Measurements from ENCODE around the gene ADAMTSL5.
"Not testable (repeated sequence)": the region's sequence is repeated elsewhere in the genome, so short reads cannot be mapped to it uniquely, and the experiment has no call there.

ADAMTSL5 gene

DNA sequence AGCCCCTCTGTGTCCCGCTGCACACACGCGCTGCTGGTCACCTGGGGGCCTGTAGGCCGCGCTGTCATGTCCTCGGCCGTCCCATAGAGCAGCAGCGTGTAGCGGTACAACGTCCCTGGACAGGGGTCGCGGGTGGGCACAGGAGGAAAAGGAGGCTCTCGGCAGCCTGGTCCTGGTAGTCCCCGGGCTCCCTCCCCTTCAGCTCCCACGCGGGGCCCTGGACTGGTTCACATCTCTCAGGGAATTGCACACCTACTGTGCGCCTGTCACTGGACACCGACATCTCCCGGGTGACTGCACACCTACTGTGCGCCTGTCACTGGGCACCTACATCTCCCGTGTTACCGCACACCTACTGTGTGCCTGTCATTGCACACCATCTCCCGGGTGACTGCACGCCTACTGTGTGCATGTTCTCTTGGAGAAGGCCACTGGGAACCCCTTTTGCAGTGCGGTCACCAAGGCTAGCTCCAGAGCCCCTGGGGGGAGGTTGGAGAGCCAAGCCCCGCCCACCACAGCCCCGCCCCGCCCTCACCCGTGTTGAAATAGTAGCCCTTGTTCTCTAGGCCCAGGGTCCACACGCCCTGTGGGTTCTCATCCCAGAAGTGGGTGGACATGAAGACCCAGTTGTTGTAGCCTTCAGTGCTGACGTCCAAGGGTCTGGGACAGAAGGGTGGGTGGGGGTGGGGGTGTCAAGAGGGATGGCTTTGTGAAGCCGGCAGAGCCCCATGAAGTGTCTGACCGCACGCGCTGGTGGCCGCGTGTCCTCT is 30.3 kb downstream of the ADAMTSL5 start:
- in situ Hi-C loops (cut with MboI; ENCODE audit: low sequenced_read_pairs) = no loop called here

DNA sequence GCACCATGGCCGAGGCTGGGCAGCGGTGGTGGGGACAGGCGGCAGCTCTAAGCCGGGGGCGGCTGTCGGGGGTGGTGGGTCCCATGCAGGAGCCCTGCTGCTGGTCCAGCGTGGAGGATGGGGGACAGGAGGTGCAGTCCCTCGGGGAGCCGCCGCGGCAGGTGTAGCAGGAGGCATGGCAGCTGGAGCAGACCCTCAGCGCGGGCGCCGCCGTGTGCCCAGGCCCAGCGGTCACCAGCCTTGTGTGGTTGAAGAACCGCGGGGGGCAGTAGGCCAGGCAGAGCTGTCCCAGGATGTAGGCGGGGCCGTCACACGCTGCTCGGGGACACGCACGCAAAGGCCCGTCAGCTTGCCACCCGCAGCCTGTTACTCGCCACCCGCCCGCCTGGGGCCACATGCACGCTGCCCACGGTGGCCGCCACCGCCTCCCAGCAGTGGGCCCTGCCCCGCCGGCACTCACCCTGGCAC is 30.9 kb downstream of the ADAMTSL5 start:
- in situ Hi-C loops (cut with MboI; ENCODE audit: low sequenced_read_pairs) = no loop called here

DNA sequence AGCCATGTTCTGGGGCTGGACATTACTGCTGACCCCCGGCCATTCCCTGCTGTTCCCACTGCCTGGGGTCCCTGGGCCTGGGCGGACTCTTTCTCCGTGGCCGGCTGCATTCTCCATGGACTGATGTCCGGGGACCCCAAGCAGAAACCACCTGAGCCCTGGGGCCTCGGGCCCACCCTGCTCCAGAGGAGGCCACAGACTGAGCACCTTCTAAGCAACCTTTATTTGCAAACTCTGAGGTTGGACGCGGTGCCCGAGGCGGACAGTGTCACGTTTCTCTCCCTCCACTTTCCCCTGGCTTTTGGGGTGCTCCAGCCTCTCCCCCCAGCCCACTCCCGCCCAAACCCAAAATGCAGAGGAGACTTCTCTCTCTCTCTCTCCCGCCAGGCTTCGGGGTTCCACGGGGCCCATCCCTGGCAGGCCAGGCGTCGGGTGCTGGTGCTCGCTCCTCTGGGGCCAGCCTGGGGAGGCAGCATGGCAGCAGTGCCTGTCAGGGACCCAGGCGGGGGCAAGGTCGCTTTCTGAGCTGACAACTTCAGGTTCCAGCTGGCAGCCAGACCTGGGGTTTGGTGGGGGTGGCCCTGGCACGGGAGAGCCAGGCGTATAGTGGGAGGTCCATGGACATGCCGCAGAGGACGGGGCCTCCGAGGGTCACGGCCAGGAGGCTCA is 31.5 kb downstream of the ADAMTSL5 start:
- in situ Hi-C loops (cut with MboI; ENCODE audit: low sequenced_read_pairs) = no loop called here

DNA sequence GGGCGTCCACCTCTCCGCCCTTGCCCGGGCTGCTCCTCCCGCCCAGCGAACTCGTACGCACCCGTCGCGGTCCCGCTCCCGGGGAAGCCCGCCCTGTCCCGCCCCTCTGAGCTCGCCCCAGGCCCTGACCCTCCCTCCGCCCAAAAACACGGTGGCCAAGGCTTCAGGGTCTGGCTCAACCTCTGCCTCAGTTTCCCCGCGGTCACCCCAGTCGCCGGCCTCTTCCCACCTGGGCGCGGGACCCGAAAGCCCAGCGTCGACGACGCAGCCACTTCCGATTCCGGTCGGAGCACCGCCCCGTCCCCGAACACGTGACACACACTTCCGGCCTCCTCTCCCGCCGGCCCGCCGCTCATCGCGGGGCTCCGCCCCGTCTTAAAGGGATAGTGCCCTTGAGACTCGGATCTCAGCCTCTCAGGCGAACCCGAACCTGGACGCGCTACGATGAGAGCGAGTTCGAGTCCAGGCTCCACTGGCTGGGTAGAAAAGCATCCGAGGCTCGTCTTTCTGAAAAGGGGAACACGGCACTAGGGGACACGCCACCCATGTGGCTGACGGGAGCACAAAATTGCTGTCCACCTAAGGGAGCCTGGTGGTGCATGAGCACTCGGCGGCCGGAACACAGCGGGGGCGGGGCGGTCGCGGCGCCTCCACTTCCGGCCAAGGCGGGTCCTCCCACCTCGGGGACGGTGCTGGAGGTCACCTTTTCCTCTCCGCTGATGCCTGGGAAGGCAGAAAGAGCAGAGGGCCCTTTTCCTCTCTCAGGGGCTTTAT is 33.7 kb downstream of the ADAMTSL5 start, which contains the start of gene C19orf25:
Gene C19orf25 (minus strand): TSS at position 282 of the 774 bp plus-strand sequence. CDS start 312 bp downstream, outside the sequence.
- in situ Hi-C loops (cut with MboI; ENCODE audit: low sequenced_read_pairs) = no loop called here

DNA sequence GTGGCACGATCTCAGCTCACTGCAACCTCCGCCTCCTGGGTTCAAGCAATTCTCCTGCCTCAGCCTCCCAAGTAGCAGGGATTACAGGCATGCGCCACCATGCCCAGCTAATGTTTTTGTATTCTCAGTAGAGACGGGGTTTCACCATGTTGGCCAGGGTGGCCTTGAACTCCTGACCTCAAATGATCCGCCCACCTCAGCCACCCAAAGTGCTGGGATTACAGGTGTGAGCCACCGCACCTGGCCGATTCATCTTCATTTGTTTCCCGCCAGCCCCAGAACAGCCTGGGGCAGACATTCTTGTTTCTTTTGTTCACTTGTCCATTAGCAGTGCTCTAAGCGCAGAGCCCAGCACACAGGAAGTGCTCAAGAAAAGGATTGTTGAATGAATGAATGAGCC is 35.8 kb downstream of the ADAMTSL5 start:
- in situ Hi-C loops (cut with MboI; ENCODE audit: low sequenced_read_pairs) = not testable (repeated sequence)

DNA sequence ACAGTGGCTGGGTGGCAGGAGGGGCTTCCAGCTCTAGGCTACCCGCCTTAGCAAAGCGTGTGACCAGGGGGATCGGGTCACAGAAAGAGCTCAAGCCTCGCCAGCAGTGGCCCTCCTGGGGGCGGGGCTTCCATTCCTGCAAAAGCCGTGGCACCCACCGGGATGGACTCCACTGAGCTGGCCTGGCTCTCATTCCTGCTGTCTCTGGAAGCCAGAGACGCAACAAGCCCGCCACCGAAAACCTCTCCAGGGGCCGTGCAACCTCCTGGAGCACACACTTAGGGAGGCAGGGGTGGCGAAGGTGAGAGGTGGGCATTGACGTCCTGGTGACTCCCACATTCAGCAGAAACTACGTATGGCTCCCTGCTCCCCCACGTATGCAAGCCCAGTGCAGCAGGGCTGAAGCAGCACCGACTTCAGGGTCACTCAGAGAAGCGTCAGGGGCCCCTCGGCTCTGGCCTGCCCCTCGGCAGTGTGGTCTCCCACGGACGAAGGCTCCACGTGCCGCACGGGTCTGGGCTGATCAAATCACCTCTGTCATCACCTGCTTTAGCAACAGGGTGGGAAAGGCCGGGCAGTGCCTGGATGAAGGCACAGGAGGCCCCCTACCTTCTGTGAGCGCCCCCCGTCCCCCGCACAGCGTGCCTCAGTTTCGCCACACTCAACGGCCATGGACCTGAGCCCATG is 36.9 kb downstream of the ADAMTSL5 start:
- in situ Hi-C loops (cut with MboI; ENCODE audit: low sequenced_read_pairs) = no loop called here

DNA sequence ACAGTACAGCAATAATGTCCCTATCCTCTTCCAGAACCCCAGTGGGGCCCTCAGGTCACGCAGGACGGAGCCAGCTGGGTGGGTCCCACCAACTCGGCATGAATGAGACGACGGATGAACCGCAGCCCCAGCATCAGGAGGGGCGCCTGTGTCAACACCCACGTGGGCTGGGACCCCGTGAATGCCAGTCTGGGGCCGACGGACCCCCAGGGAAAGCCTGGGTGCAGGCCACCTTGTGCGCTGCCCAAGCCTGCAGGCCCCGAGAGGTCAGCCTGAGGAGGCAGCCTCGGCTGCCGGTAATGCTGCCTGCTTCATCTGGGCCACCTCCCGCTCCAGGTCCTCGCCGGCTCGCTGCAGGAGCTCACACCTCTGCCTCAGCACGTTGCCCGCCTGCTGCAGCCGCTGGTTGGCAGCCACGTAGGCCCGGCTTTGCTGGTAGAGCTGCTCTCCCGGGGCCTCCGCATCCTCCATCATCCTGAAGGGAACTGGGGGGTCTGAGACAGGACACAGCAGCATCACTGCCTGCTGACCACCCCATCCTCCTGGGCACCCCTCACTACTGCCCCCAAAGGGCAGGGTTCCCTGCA is 38.0 kb downstream of the ADAMTSL5 start:
- in situ Hi-C loops (cut with MboI; ENCODE audit: low sequenced_read_pairs) = no loop called here

DNA sequence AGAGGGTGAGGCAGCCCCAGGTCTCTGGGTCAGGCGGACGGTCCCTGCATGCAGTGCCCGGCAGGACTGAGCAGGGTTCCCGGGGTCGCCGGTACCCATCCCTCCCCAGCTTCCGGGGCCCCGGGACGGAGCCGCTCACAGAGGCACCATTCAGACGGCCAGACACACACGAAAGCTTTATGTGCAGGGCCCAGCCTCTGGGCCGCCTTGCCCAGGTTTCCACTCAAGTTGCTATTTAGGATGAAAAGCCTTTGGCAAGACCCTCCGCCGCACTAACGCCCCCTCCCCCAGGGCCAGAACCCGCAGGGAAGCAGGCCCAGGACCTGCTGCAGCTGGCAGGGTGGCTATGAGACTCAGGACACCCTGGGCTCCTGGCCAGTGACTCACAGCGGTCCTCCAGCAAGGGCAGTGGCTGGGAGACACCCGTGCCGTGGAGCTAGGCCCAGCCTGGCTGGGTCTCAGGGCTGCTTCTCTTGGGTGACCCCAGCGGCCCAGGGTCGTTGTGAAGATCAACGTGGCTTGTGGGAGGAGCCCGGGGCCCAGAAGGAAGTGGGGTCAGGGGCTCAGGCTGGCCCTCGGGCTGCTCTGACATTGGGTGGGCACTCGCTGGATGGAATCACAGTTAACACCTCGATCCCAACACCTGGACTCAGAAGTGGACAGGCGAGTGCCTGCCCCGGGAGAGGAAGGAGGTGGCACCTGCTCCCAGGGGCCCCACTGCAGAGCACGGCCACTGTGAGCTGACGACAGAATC is 38.6 kb downstream of the ADAMTSL5 start:
- in situ Hi-C loops (cut with MboI; ENCODE audit: low sequenced_read_pairs) = no loop called here

DNA sequence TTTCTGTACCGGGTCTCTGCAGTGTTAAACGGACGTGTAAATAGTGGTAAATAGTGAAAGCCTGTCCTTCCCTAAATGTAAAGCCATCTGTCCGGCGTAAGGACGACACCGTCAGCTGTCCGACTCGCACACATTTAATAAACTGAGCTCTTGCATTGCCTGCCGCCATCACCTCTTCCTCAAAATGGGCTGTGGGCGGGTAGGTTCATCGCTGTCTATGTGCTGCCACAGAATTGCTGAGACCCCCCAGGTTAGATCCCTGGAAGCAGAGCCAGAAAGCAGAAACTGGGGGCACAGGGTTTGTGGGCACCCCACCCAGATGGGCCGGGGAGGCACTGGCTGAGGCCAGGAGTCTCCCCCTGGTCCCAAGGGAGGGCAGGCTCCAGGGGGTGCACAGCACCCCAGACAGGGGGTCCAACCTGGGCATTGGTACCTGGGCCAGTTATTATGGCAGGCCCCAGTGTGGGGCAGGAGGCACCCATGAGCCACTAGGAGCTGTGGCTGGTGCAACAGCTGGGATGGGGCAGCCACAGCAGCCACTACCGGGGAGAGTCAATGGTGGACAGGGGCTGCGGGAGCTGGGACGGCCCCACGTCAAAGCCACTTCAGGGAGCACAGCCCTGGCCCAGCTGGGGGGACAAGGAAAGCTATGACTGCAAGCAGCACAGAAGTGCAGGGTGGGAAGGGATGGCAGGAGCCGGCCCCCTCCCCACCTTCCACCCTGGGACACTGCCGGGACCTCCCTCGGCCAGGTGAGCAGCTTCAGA is 39.6 kb downstream of the ADAMTSL5 start:
- in situ Hi-C loops (cut with MboI; ENCODE audit: low sequenced_read_pairs) = no loop called here

DNA sequence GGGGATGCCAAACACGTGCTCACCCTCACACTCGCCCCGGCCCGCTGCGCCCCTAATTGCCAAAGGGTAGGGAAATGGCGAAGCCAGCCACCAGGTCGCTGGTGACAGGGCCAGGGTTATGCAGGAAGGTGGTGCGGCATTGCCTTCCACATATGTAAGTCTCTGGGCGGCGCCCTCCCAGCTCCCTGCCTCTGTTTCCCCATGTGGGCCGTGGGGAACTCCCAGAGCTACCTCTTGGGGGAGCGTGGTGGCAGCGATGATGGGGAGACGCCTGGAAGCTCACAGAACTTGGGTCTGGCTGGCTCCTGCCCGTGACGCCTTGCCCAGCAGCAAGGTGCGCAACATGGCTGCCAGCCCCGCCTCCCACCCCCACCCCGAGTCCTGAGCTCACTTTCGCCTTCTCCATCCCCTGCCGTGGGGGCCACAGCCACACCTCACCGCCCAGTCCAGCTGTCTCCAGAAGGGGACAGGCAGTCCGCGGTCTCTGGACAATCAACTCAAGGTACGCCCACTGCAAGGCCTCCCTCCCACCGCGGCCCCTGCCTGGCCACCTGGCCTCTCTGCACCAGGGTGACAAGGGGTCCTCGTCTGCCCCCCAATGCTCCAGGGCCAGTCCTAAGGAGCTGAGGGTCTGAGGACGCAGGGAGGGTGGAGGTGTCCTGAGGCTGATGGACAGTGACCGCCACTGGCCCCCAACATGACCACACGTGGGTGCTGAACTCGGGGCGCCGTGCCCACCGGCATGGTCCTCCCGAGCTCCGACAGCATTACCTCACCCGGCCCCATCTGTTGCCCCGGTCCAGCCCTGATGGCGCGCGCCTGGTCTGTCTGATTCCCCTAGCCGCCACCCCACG is 40.4 kb downstream of the ADAMTSL5 start:
- in situ Hi-C loops (cut with MboI; ENCODE audit: low sequenced_read_pairs) = no loop called here

DNA sequence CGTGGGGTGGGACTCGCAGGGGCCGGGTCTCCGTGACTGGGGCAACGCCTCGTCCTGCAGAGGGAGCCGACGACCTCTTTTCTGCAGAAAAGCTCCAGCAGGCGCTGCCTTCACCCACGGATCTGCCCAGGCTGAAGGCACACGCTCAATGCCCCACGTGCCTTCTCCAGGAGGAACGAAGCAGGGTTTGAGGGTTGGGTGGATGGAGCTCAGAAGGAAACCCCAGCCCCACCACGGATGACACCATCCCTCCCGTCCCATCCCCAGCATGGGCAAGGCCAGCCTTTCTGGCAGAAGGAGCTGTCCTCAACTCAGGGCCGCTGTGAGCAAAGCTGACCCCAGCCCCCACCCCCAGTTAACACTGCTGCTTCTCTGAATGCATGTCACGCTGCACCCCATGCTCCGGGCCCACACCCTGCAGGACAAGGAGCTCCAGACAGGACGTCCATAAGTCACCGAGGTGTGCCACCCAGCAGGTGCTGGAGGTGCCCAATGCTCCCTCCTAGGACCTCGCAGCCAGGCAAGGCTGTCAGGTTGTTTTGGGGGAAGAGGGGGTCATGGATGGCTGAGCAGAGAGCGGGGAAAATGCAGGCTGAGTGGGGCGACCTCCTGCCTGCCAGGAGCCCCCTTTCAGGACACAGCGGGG is 41.2 kb downstream of the ADAMTSL5 start:
- in situ Hi-C loops (cut with MboI; ENCODE audit: low sequenced_read_pairs) = no loop called here

DNA sequence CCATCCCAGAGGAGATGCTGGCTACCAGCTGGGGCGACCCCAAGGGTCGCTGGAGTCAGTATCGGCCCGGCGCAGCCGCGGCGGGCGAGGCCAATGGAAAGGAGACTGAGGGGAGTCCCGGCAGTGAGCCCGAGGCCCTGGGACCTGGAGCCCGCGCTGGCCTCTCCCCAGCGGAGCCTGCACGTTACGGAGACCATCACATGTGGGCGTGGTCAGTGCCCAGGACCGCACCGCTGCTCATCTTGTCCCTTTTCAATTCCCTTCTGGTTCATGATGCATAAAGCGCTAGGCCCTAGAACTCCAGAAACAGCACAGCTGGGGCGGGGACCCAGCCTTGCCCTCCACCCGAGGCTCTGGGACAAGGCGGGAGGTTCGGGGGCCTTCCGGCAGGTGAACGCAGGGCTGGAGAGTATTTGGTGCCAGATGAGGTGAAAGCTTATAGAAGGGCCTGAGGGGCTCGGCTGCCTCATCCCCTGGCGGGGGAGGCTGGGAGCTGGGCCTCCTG is 41.8 kb downstream of the ADAMTSL5 start:
- in situ Hi-C loops (cut with MboI; ENCODE audit: low sequenced_read_pairs) = no loop called here

DNA sequence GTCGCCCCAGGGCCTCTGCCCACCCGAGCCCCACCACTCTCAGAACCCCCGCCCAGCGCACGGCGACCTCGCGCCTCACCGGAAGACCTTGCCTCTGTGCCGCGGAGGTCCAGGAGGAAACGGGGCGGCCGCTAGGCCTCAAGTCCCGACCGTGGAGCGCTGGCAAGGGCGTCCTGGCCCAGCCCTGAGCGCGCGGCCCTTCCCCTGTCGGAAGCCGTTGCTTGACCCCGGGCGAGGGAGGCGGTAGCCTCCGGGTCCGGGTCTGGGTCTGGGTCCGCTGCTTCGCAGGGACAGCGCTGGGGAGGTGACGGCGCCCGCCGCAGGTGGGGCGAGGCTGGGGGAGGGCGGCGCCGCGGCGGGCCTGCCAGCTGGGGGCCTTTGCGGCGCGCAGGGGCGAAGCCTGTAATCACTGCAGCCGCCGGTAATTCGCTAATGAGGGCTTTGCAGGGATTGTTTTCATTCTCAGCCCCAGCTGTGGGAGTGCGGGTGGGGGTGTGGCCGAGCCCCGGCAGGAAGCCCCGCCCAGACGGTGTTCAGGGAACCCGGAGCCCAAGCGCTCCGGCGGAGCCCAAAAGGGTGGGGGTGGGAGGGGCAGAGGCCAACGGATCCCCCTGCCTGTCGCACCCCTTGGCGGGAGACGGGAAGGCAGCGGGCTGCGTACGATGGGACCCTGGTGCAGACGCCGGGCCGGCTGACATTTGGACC is 42.4 kb downstream of the ADAMTSL5 start:
- in situ Hi-C loops (cut with MboI; ENCODE audit: low sequenced_read_pairs) = no loop called here

DNA sequence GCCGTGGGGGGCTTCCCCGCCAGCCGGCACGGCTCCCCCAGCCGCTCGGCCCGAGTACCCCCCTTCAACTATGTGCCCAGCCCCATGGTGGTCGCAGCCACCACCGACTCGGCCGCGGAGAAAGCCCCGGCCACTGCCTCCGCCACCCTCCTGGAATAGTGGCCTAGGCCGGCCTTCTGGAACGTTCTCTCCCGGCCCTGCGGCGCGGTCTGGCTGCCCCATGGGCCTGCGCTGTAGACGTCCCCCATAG is 42.8 kb downstream of the ADAMTSL5 start:
- in situ Hi-C loops (cut with MboI; ENCODE audit: low sequenced_read_pairs) = no loop called here

DNA sequence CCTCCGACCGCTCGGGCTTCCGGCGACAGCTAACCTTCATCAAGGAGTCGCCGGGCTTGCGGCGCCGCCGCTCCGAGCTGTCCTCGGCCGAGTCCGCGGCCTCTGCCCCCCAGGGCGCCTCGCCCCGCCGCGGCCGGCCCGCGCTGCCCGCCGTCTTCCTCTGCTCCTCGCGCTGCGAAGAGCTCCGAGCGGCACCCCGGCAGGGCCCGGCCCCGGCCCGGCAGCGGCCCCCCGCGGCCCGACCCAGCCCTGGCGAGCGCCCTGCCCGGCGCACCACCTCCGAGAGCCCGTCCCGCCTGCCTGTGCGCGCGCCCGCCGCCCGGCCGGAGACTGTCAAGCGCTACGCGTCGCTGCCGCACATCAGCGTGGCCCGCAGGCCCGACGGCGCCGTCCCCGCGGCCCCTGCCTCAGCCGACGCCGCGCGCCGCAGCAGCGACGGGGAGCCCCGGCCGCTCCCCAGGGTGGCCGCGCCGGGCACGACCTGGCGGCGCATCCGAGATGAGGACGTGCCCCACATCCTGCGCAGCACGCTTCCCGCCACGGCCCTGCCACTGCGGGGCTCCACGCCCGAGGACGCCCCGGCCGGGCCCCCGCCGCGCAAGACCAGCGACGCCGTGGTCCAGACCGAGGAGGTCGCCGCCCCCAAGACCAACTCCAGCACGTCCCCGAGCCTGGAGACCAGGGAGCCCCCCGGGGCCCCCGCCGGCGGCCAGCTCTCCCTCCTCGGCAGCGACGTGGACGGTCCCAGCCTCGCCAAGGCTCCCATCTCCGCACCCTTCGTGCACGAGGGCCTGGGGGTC is 43.4 kb downstream of the ADAMTSL5 start:
- in situ Hi-C loops (cut with MboI; ENCODE audit: low sequenced_read_pairs) = no loop called here

DNA sequence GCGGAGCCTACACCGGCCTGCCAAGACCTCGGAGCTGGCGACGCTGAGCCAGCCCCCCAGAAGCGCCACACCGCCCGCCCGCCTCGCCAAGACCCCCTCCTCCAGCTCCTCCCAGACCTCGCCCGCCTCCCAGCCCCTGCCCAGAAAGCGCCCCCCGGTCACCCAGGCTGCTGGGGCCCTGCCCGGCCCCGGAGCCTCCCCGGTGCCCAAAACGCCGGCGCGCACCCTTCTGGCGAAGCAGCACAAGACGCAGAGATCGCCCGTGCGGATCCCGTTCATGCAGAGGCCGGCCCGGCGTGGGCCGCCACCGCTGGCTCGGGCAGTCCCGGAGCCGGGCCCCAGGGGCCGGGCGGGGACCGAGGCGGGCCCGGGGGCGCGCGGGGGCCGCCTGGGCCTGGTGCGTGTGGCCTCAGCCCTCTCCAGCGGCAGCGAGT is 44.0 kb downstream of the ADAMTSL5 start:
- in situ Hi-C loops (cut with MboI; ENCODE audit: low sequenced_read_pairs) = no loop called here
